H54 (cell line): ENCODE measurements around the gene KCNIP3.

Experiments
- DNase-seq: peaks from one replicate; pipeline ENCODE4 v3.0.0; 2011; ENCODE audit warnings: low spot score, mixed read lengths; ENCODE audit not compliant: insufficient read length
- FAIRE-seq: peaks from 3 replicates; lab custom pipeline; 2011; peaks lifted over from hg19 to GRCh38; lab: Jason Lieb, UNC
- POLR2A ChIP-seq: IDR thresholded peaks from 2 replicates; pipeline ENCODE4 v1.6.1; 2011; ENCODE audit warnings: low read depth, mild to moderate bottlenecking, low read length

KCNIP3 gene

GRCh38 chr2:95344656-95345055 lies 47.5 kb downstream of the KCNIP3 start:
- FAIRE-seq (no peak), DNase-seq (no peak)
- TF ChIP-seq POLR2A: no peak

- TF ChIP-seq POLR2A: no peak
- DNase-seq (no peak), FAIRE-seq (no peak)
Observed at GRCh38 chr2:95345081-95345562, 48.0 kb downstream of the KCNIP3 start.

- DNase-seq (peak; percentile 97), FAIRE-seq (no peak)
- TF ChIP-seq POLR2A: no peak
Observed at GRCh38 chr2:95345563-95346230, 48.5 kb downstream of the KCNIP3 start.

- DNase-seq (peak; percentile 80), FAIRE-seq (no peak)
- TF ChIP-seq POLR2A: no peak
Observed at GRCh38 chr2:95346231-95346737, 49.1 kb downstream of the KCNIP3 start.

GRCh38 chr2:95346738-95347671 lies 49.9 kb downstream of the KCNIP3 start:
- FAIRE-seq (no peak), DNase-seq (no peak)

GRCh38 chr2:95347681-95348608 lies 50.8 kb downstream of the KCNIP3 start:
- FAIRE-seq: no peak

More at GRCh38 chr2:95346738-95347671, 49.9 kb downstream of the KCNIP3 start:
- no peak for TF ChIP-seq POLR2A

GRCh38 chr2:95348609-95349567 lies 51.7 kb downstream of the KCNIP3 start:
- TF ChIP-seq POLR2A: no peak

More at GRCh38 chr2:95347681-95348608, 50.8 kb downstream of the KCNIP3 start:
- DNase-seq: no peak
- no peak for TF ChIP-seq POLR2A

GRCh38 chr2:95349568-95350322 lies 52.6 kb downstream of the KCNIP3 start:
- FAIRE-seq: no peak
- TF ChIP-seq POLR2A: no peak
- DNase-seq: no peak

More at GRCh38 chr2:95348609-95349567, 51.7 kb downstream of the KCNIP3 start:
- FAIRE-seq (no peak), DNase-seq (no peak)

- no peak for TF ChIP-seq POLR2A
- no peak for DNase-seq
- FAIRE-seq: no peak
Observed at GRCh38 chr2:95350368-95350767, 53.2 kb downstream of the KCNIP3 start.

GRCh38 chr2:95350774-95351597 lies 53.8 kb downstream of the KCNIP3 start:
- FAIRE-seq: no peak

GRCh38 chr2:95351598-95351915 lies 54.4 kb downstream of the KCNIP3 start:
- FAIRE-seq (no peak), DNase-seq (no peak)
- no peak for TF ChIP-seq POLR2A

More at GRCh38 chr2:95350774-95351597, 53.8 kb downstream of the KCNIP3 start:
- DNase-seq: no peak
- no peak for TF ChIP-seq POLR2A
